ENCODE data around the gene ITGBL1. TPM values are rescaled to one million over a fixed set of nuclear protein-coding genes. Genes with fewer than 3 reads are reported as not detected.

The ITGBL1 gene
- total RNA-seq, 3 donors from 2014 or later, result 0.06 to 2.3 (median 1.1) TPM

DNA sequence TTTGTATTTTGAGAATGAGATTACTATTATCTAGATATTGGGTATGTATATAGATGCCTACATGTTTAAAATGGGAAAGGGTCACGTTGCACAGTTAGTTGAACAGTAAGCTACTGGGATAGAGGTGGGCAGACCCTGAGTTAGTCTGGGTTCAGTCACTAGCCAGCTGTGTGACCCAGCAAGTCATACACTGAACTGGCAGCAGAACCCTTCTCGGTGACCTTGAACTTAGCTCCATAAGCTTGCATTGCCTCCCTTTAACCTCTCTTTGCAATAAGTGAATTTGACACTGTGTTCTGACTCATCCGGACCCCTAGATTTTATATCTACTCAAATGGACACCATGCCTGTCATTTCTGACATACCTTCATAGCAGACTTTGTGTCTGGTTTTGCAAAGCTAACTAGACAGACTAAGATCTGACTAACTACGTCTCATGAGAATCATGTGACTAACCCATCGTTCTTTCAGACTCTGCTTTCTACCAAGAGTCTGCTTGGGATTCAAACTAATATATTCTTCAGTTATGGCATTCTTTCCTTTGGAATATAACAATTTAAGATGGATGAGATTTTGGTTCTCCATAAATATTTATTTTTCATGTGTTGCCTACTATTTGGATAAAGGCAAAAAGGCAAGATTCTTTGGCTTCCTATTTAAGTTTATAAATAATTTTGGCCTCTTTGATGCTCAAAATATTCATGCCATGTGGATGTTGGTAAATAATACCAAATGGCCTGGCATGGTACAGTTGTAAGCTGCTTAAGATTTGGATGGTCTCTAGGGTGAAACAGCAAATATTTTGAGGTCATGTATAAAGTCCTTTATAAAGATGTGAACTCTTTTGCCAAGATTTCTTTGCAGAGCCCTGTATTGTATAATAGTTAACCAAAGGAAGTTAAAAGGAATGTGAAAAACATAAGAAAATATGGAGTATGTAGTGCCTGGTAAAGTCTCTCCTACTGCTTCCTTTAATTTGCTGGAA, 159.3 kb downstream of the ITGBL1 start:
- DNase-seq, result no peak
- Histone ChIP-seq H3K36me3 (ENCODE audit: low read depth) (no peaks in the 10 kb centered on the region), H3K4me3 (no peak overlapping the region), H3K9me3 (no peaks in the 10 kb centered on the region), H3K4me1 (ENCODE audit: low read depth) (no peaks in the 10 kb centered on the region)
- no peak for ATAC-seq
- intact Hi-C loops (cut with DNase I, micrococcal nuclease), result no loop called here
- TF ChIP-seq, protein P1, sequence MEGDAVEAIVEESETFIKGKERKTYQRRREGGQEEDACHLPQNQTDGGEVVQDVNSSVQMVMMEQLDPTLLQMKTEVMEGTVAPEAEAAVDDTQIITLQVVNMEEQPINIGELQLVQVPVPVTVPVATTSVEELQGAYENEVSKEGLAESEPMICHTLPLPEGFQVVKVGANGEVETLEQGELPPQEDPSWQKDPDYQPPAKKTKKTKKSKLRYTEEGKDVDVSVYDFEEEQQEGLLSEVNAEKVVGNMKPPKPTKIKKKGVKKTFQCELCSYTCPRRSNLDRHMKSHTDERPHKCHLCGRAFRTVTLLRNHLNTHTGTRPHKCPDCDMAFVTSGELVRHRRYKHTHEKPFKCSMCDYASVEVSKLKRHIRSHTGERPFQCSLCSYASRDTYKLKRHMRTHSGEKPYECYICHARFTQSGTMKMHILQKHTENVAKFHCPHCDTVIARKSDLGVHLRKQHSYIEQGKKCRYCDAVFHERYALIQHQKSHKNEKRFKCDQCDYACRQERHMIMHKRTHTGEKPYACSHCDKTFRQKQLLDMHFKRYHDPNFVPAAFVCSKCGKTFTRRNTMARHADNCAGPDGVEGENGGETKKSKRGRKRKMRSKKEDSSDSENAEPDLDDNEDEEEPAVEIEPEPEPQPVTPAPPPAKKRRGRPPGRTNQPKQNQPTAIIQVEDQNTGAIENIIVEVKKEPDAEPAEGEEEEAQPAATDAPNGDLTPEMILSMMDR (IDR thresholded peaks at IDR 0.05), result no peak

DNA sequence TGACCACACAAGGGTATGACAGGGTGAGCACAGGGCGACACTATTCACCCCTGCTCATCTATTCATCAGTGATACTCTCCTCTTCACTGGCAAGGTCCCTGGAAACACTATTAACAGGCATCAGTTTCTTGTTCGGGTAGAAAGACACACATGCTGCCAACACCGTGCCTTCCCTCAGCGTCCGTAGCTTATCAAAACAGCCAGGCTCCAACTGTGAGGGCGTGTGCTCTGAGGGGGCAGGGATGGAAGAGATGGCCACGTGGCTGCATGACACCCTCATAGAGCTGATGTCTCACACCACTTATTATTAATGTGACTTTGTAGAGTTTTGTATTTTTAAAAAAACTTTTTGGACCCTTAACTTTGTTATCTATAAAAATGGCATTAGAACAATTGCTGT, 160.3 kb downstream of the ITGBL1 start:
- no peaks in the 10 kb centered on the region for H3K36me3 ChIP-seq (ENCODE audit: low read depth)
- no peaks in the 10 kb centered on the region for H3K9me3 ChIP-seq
- no peak for ATAC-seq
- no peak overlapping the region for H3K4me3 ChIP-seq
- no peak for DNase-seq
- H3K4me1 ChIP-seq (ENCODE audit: low read depth), result no peaks in the 10 kb centered on the region
- intact Hi-C loops (cut with DNase I, micrococcal nuclease), result no loop called here
- TF ChIP-seq, protein P1 (IDR thresholded peaks at IDR 0.05), result no peak

DNA sequence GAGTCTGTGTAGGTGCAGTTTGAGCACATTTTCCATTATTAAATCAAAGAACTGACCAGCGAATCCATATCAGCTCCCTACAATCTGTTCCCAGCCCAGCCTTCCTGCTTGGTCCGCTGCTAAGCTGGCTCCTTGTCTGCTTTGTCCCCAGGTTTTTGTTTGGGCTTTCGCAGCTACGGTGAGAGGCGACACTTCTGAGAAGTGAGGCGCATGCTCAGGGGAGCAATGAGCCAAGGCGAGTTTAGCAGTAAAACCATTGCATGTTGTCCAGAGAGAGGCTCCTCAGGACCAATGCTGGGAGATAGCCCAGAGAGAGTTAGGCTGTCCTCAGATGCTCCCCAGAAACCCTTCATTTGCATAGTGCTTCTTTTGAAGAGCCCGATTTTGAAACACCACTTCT, 162.0 kb downstream of the ITGBL1 start:
- DNase-seq, result no peak
- no peak for ATAC-seq
- H3K4me3 ChIP-seq, result no peak overlapping the region
- TF ChIP-seq, protein P1 (IDR thresholded peaks at IDR 0.05), result no peak
- H3K4me1 ChIP-seq (ENCODE audit: low read depth), result no peaks in the 10 kb centered on the region
- H3K36me3 ChIP-seq (ENCODE audit: low read depth), result no peaks in the 10 kb centered on the region
- intact Hi-C loops (cut with DNase I, micrococcal nuclease), result no loop called here
- H3K9me3 ChIP-seq, result no peaks in the 10 kb centered on the region

DNA sequence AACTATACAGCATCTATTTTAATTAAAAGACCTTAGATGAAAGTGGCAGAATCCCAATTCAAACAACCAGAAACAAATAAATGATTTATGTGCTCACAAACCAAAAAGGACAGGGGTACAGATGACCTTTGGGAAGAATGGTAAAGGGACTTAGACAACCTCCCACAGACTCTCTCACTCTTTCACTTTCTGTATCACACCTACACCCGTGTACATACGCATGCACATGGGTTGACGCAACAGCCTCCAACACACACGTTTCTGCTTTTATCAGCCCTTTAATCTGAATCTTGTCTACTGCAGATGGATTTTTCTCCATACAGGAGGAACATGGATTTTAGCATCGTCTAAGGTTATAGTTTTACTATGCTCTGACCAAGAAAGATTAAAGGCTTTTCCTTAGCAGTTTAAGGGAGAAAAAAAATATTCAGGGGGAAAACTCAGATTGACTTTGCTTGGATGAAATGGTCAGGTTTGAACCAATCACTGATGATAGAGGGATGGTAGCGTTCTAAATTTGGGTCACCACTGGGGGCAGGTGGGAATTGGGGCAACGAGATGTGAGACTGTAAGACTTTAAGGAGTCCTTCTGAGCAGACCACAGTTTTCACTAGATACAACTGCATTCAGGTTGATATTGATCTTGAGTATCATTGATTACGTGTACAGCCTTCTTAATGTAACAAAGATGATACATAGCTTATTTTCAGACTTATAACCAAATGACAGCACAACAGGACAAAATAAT, 166.1 kb downstream of the ITGBL1 start:
- TF ChIP-seq, protein P1 (IDR thresholded peaks at IDR 0.05), result no peak
- DNase-seq, result no peak
- intact Hi-C loops (cut with DNase I, micrococcal nuclease), result no loop called here
- Histone ChIP-seq H3K4me1 (ENCODE audit: low read depth) (peaks cover 1% of the 10 kb centered on the region), H3K36me3 (ENCODE audit: low read depth) (no peaks in the 10 kb centered on the region), H3K4me3 (no peak overlapping the region), H3K9me3 (no peaks in the 10 kb centered on the region)
- no peak for ATAC-seq

DNA sequence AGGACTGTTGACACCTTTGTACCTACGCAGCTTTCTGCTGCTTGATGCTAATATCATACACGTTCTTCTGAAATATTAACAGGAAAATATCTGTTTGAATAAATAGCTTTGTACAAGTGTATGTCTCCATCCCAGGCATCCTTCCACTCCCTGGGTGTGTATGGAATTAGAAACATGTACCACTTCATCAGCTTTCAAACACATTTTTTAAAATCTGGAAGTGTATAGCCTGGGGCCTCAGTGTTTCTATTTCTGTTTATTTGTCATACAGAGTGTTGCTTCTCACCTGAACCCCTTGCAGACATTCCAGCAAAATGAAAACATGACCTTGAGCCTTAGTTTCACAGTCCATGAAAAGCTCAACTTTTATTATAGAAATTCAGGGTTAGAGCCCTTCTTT, 168.6 kb downstream of the ITGBL1 start:
- intact Hi-C loops (cut with DNase I, micrococcal nuclease), result no loop called here
- no peak for DNase-seq
- Histone ChIP-seq H3K36me3 (ENCODE audit: low read depth) (no peaks in the 10 kb centered on the region), H3K4me1 (ENCODE audit: low read depth) (peaks cover 10% of the 10 kb centered on the region), H3K4me3 (no peak overlapping the region), H3K9me3 (no peaks in the 10 kb centered on the region)
- ATAC-seq, result no peak
- TF ChIP-seq, protein P1 (IDR thresholded peaks at IDR 0.05), result no peak
